Measurements from ENCODE around the gene CAMK1D.
"Not testable (repeated sequence)": the region's sequence is repeated elsewhere in the genome, so short reads cannot be mapped to it uniquely, and the experiment has no call there.

The CAMK1D gene

GRCh38 chr10:12735843-12736462, 386.6 kb downstream of the CAMK1D start:
- DNase-seq, result no peak

- no peak for DNase-seq
These were observed 391.5 kb downstream of the CAMK1D start for GRCh38 chr10:12740813-12741212.

- DNase-seq, result no peak
These were observed 392.0 kb downstream of the CAMK1D start for GRCh38 chr10:12741360-12741804.

- no peak for DNase-seq
These were observed 393.4 kb downstream of the CAMK1D start for GRCh38 chr10:12742771-12743170.

GRCh38 chr10:12743466-12743865, 394.1 kb downstream of the CAMK1D start:
- DNase-seq, result not testable (repeated sequence)

- no peak for DNase-seq
These were observed 394.6 kb downstream of the CAMK1D start for GRCh38 chr10:12743941-12744340.

- DNase-seq, result no peak
These were observed 398.8 kb downstream of the CAMK1D start for GRCh38 chr10:12748186-12748585.

- no peak for DNase-seq
These were observed 400.6 kb downstream of the CAMK1D start for GRCh38 chr10:12749760-12750478.

- DNase-seq, result no peak
These were observed 401.3 kb downstream of the CAMK1D start for GRCh38 chr10:12750526-12751201.

- DNase-seq, result no peak
These were observed 405.7 kb downstream of the CAMK1D start for GRCh38 chr10:12755075-12755474.

- no peak for DNase-seq
These were observed 408.0 kb downstream of the CAMK1D start for GRCh38 chr10:12757351-12757750.

GRCh38 chr10:12758271-12758670, 408.9 kb downstream of the CAMK1D start:
- no peak for DNase-seq

GRCh38 chr10:12766223-12766622, 416.9 kb downstream of the CAMK1D start:
- DNase-seq, result no peak

GRCh38 chr10:12768156-12769100, 419.1 kb downstream of the CAMK1D start:
- DNase-seq, result no peak

- no peak for DNase-seq
These were observed 420.1 kb downstream of the CAMK1D start for GRCh38 chr10:12769323-12770044.

GRCh38 chr10:12771981-12772760, 422.8 kb downstream of the CAMK1D start:
- no peak for DNase-seq

GRCh38 chr10:12772797-12773587, 423.6 kb downstream of the CAMK1D start:
- DNase-seq, result no peak

GRCh38 chr10:12774204-12774894, 425.0 kb downstream of the CAMK1D start:
- no peak for DNase-seq

GRCh38 chr10:12777840-12778585, 428.7 kb downstream of the CAMK1D start:
- no peak for DNase-seq
